ENCODE data around the gene CILP.

DNA sequence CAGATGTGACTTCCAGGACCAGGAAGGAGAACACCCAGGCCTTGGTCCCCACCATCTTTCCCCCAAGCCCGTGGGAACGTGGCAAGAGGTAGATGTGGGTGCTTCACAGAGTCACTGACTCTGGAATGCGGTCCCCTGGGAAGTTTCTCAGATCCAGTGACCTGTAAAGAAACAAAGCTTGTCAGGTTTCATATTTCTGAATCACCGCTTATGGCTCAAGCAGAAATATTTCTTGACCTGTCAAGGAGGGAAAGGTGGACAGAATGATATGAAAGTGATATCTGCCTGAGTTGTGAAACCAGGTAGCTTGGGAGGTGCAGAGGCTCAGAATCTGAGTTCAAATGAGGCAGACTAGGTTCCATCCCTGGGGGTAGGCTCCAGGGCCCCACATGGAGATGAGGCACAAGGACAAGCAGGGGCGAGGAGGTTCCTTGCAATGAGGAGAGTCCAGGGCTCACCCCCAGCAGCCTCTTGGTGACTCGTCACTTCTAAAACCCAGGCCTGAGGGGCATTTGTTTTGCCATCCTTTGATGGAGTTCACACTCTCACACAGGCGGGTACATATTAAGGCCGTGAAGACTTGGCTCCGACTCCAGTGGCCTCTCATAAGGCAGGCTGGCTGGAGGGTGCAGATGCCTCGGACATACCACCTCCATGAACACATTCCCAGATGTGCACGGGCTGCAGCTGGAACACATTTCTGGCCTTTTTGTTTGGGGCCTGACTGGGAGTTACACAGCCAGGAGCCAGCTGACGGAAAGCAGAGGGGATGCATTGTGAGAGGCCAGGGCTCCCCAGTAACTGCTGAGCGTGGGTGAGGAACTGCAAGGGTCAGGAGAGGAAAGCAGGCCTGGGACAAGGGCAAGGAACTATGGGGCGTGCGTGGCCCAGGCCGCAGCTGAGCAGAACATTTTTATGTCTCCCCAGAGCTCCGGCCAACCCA is 1.3 kb downstream of the CILP start:
- TF ChIP-seq, protein P1, sequence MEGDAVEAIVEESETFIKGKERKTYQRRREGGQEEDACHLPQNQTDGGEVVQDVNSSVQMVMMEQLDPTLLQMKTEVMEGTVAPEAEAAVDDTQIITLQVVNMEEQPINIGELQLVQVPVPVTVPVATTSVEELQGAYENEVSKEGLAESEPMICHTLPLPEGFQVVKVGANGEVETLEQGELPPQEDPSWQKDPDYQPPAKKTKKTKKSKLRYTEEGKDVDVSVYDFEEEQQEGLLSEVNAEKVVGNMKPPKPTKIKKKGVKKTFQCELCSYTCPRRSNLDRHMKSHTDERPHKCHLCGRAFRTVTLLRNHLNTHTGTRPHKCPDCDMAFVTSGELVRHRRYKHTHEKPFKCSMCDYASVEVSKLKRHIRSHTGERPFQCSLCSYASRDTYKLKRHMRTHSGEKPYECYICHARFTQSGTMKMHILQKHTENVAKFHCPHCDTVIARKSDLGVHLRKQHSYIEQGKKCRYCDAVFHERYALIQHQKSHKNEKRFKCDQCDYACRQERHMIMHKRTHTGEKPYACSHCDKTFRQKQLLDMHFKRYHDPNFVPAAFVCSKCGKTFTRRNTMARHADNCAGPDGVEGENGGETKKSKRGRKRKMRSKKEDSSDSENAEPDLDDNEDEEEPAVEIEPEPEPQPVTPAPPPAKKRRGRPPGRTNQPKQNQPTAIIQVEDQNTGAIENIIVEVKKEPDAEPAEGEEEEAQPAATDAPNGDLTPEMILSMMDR (IDR thresholded peaks at IDR 0.05; ENCODE audit: insufficient read depth, low read length, poor library complexity, severe bottlenecking): no peak
- TF ChIP-seq EZH2phosphoT487 (conservative IDR thresholded peaks at IDR 0.05; ENCODE audit: low read length): no peak

Data from SU-DHL-6 (cell line).